Measurements from ENCODE around the gene IRF1. TPM values are rescaled to one million over a fixed set of nuclear protein-coding genes. Genes with fewer than 3 reads are reported as not detected.

The IRF1 gene
- total and polyA plus RNA-seq, 10 donors = 57.9 to 307 (median 160) TPM

DNA sequence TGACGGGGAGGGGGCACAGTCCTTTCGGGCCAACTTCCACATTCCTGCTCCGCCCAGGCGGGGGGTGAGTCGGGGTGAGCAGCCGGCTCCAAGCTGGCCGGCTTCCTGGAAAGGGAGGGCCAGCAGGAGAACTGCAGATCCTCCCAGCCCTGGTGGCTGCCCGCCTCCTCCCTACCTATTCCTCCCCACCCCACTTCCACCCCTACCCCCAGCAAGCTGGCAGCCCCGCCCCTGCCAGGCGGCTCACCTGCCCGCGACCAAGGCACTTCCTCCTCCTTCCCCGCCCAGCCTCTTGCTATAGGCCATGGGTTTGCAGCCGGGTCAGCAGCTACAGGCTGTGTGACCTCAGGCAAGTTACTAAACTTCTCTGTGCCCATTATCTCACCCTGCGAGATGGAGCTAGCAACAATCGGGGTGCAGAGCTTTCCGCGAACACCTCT lies 5.6 kb upstream of the IRF1 start:
- TF ChIP-seq, protein P1, sequence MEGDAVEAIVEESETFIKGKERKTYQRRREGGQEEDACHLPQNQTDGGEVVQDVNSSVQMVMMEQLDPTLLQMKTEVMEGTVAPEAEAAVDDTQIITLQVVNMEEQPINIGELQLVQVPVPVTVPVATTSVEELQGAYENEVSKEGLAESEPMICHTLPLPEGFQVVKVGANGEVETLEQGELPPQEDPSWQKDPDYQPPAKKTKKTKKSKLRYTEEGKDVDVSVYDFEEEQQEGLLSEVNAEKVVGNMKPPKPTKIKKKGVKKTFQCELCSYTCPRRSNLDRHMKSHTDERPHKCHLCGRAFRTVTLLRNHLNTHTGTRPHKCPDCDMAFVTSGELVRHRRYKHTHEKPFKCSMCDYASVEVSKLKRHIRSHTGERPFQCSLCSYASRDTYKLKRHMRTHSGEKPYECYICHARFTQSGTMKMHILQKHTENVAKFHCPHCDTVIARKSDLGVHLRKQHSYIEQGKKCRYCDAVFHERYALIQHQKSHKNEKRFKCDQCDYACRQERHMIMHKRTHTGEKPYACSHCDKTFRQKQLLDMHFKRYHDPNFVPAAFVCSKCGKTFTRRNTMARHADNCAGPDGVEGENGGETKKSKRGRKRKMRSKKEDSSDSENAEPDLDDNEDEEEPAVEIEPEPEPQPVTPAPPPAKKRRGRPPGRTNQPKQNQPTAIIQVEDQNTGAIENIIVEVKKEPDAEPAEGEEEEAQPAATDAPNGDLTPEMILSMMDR (IDR thresholded peaks at IDR 0.05 in 8 of 11, conservative IDR thresholded peaks at IDR 0.05 in 3 of 11) = peak in 3 of 11 experiments; percentile 4 to 40 (median 14)
- TF ChIP-seq POLR2AphosphoS5 (IDR thresholded peaks at IDR 0.05) (peak; percentile 60 to 72 (median 70)), POLR2A (IDR thresholded peaks at IDR 0.05) (peak in 1 of 3 donors; percentile 38)
- Histone ChIP-seq H3K9me3 (no peaks in the 10 kb centered on the region), H3K36me3 (no peaks in the 10 kb centered on the region), H3K27ac (peak overlapping the region; percentile 90 to 100 (median 98)), H3K4me3 (peak overlapping the region; percentile 39 to 90 (median 75)), H3K27me3 (replicated peaks in 1 of 7) (no peaks in the 10 kb centered on the region), H3K4me1 (peaks cover 36 to 99% (median 78%) of the 10 kb centered on the region in 6 donors)
- peak; percentile 100 for DNase-seq
- intact Hi-C loops (cut with DNase I; ENCODE audit: low total_unique reads) = no loop called here
- WGBS, 5 donors = 0 to 2% (median 0%) methylated on average over 10 to 18 of the region's 18 CpGs

DNA sequence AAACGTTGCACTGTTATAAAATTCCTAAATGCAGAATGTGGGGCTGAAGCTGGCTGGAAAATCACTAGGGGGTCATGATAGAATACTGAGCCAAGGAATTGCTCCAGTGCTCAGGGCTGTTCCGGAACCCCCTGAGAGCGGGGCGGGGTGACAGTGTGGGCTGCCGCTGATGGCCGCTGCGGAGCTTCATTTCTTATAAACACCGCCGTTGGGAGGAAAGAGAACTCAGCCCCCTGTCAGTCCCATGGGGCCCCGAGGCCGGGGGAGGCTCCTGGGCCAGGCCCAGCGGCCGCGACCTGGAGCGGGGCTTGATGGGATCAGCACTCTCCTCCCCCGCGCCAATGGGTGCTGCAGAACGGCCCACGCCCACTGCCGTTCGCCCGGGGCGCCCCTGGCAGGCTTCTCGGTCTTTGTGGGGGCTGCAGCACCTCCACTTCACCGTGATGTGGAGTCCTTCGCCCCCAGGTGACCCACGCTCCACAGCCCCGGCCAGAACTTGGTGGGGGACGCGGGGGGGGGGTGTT lies 5.2 kb upstream of the IRF1 start:
- no peaks in the 10 kb centered on the region for H3K27me3 ChIP-seq (replicated peaks in 1 of 7)
- peak overlapping the region; percentile 90 to 100 (median 98) for H3K27ac ChIP-seq
- H3K9me3 ChIP-seq = no peaks in the 10 kb centered on the region
- intact Hi-C loops (cut with DNase I; ENCODE audit: low total_unique reads) = no loop called here
- H3K4me1 ChIP-seq = peaks cover 32 to 97% (median 76%) of the 10 kb centered on the region in 6 donors
- H3K4me3 ChIP-seq = peak overlapping the region; percentile 39 to 90 (median 75)
- 0 to 1% (median 0%) methylated on average over 7 to 30 of the region's 30 CpGs for WGBS, 5 donors
- no peaks in the 10 kb centered on the region for H3K36me3 ChIP-seq
- peak in 2 of 3 donors; percentile 81 to 87 for TF ChIP-seq POLR2AphosphoS5 (IDR thresholded peaks at IDR 0.05)
- TF ChIP-seq, protein P1 (IDR thresholded peaks at IDR 0.05 in 8 of 11, conservative IDR thresholded peaks at IDR 0.05 in 3 of 11) = peak in 2 of 11 experiments; percentile 6 to 19
- TF ChIP-seq POLR2A (IDR thresholded peaks at IDR 0.05) = peak in 1 of 3 donors; percentile 56
- peak; percentile 97 for DNase-seq

DNA sequence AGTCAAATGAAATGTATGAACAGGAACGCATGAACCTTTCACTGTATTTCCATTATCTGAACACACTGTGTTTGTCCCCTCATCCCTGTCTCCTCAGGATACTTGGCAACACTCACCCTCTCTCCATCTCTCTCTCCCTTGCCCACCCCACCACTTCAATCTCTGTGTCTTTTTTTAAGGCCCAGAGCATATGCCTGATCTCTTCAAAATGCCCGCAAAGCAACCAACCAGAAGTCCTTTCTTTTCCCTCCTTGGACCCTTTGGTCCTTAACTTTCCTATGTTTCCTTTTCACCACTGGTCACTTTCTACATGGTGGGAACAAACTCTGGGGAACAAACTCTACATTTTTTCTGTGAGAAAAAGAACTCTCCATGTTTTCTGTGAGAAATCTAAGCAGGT lies 3.2 kb upstream of the IRF1 start:
- intact Hi-C loops (cut with DNase I; ENCODE audit: low total_unique reads) = loop anchor here (5.0 kb wide), 1 partner anchor 82 kb away; no protein-coding TSS in a partner anchor
- Histone ChIP-seq H3K27me3 (replicated peaks in 1 of 7) (no peaks in the 10 kb centered on the region), H3K36me3 (peaks cover 0 to 8% (median 3%) of the 10 kb centered on the region in 6 donors), H3K27ac (peak overlapping the region; percentile 90 to 100 (median 98)), H3K4me1 (peaks cover 32 to 90% (median 70%) of the 10 kb centered on the region in 6 donors), H3K9me3 (no peaks in the 10 kb centered on the region), H3K4me3 (no peak overlapping the region)
- TF ChIP-seq POLR2A (IDR thresholded peaks at IDR 0.05) (no peak), POLR2AphosphoS5 (IDR thresholded peaks at IDR 0.05) (no peak)
- TF ChIP-seq, protein P1 (IDR thresholded peaks at IDR 0.05 in 8 of 11, conservative IDR thresholded peaks at IDR 0.05 in 3 of 11) = no peak
- no peak for DNase-seq
- WGBS, 5 donors = 91 to 97% (median 94%) methylated on average over 2 of the region's 2 CpGs

DNA sequence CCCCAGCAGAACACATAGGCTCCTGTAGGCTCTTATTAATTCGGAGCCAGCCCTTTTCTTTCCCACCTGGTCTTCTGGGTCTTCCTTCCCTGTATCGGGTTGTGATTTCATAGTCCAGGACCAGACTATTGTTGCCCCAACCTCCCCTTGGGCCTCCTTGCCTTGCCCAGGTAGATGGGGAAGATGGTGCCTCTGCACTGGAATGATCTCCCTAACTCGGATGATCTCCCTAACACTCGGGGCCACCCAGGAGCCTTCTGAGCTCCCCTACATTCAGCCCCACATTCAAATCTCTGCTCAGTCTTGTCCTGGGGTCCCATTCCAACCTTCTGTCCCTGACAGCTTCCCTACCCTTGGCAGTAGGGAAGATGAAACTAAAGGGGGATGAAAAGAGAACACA lies 2.7 kb upstream of the IRF1 start:
- intact Hi-C loops (cut with DNase I; ENCODE audit: low total_unique reads) = loop anchor here (5.0 kb wide), 1 partner anchor 81 kb away; no protein-coding TSS in a partner anchor
- Histone ChIP-seq H3K27ac (peak overlapping the region; percentile 90 to 100 (median 98)), H3K27me3 (replicated peaks in 1 of 7) (no peaks in the 10 kb centered on the region), H3K4me1 (peaks cover 34 to 90% (median 74%) of the 10 kb centered on the region in 6 donors), H3K36me3 (peaks cover 0 to 14% (median 9%) of the 10 kb centered on the region in 6 donors), H3K4me3 (no peak overlapping the region), H3K9me3 (no peaks in the 10 kb centered on the region)
- WGBS, 5 donors = 93 to 98% (median 95%) methylated on average over 4 of the region's 4 CpGs
- TF ChIP-seq, protein P1 (IDR thresholded peaks at IDR 0.05 in 8 of 11, conservative IDR thresholded peaks at IDR 0.05 in 3 of 11) = no peak
- TF ChIP-seq POLR2AphosphoS5 (IDR thresholded peaks at IDR 0.05) (no peak), POLR2A (IDR thresholded peaks at IDR 0.05) (no peak)
- no peak for DNase-seq
